WI38 (cell line): ENCODE data around the gene INO80B.
"Not testable (repeated sequence)": the region's sequence is repeated elsewhere in the genome, so short reads cannot be mapped to it uniquely, and the experiment has no call there.

Experiments used
- H3K4me3 ChIP-seq: 2 replicates; pipeline ENCODE4 v1.5.1; 2011; ENCODE audit warnings: low read depth, mild to moderate bottlenecking, control low read depth, low read length
- TF ChIP-seq, protein P1 (sequence below): IDR thresholded peaks from 2 replicates; pipeline ENCODE4 v1.5.1; 2012; ENCODE audit warnings: low read depth, mild to moderate bottlenecking, control low read depth, low read length

Gene INO80B

DNA sequence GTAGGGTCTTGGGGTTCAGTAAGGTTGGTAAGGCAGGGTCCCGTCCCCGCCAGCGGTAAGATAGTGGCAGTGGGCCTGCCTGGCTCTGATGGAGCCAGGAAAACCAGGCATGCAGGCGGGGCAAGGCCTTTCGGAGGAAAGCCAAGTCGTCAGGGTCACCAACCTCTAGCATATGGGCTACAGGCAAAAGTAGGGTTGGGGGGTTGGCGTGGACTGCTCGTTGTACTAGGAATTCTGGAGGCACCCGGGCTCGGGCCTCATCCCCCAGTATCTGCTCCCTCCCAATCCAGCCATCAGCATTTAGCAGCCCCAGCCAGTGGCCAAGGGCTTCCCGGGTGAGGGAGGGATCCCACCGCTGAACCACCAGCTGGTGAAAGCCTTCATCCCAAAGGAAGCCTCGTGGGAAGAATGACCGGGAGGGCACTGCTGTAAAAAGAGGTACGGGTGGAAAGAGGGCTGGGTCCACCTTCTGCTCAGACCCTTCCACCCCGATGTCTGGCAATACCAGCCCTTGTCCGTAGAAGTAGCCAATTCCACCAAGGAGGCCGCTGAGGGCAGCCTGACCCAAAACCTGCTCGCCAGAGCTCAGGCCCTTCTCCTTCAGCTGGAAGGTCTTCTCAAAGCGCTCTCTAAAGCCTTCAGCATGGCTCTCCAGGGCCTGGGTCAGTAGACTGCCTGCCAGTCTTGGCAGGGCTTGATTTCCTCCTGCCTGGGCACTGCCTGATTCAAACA is 7.3 kb downstream of the INO80B start:
- TF ChIP-seq, protein P1, sequence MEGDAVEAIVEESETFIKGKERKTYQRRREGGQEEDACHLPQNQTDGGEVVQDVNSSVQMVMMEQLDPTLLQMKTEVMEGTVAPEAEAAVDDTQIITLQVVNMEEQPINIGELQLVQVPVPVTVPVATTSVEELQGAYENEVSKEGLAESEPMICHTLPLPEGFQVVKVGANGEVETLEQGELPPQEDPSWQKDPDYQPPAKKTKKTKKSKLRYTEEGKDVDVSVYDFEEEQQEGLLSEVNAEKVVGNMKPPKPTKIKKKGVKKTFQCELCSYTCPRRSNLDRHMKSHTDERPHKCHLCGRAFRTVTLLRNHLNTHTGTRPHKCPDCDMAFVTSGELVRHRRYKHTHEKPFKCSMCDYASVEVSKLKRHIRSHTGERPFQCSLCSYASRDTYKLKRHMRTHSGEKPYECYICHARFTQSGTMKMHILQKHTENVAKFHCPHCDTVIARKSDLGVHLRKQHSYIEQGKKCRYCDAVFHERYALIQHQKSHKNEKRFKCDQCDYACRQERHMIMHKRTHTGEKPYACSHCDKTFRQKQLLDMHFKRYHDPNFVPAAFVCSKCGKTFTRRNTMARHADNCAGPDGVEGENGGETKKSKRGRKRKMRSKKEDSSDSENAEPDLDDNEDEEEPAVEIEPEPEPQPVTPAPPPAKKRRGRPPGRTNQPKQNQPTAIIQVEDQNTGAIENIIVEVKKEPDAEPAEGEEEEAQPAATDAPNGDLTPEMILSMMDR, result no peak
- no peak overlapping the region for H3K4me3 ChIP-seq

DNA sequence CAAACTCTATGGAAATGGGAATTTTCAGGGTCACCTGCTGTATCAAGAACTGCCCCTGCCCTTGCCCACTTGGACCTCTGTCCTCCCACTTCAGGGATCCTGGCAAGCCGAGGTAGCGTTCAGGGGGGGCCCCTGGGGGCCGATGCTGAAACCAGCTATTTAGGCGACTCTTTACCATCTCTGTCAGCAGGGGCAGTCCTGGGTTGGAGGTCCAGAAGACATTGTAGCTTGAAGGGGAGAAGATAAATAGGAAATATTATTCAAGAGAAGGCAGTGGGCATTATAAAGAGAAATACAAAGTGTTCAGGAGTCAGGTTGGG is 7.9 kb downstream of the INO80B start:
- no peak overlapping the region for H3K4me3 ChIP-seq
- TF ChIP-seq, protein P1, result no peak

GRCh38 chr2:74464406-74464805 is 9.5 kb downstream of the INO80B start:
- H3K4me3 ChIP-seq, result peak overlapping the region; percentile 88
- TF ChIP-seq, protein P1, result no peak

- not testable (repeated sequence) for H3K4me3 ChIP-seq
Measured at GRCh38 chr2:74470742-74471141, 15.9 kb downstream of the INO80B start.

DNA sequence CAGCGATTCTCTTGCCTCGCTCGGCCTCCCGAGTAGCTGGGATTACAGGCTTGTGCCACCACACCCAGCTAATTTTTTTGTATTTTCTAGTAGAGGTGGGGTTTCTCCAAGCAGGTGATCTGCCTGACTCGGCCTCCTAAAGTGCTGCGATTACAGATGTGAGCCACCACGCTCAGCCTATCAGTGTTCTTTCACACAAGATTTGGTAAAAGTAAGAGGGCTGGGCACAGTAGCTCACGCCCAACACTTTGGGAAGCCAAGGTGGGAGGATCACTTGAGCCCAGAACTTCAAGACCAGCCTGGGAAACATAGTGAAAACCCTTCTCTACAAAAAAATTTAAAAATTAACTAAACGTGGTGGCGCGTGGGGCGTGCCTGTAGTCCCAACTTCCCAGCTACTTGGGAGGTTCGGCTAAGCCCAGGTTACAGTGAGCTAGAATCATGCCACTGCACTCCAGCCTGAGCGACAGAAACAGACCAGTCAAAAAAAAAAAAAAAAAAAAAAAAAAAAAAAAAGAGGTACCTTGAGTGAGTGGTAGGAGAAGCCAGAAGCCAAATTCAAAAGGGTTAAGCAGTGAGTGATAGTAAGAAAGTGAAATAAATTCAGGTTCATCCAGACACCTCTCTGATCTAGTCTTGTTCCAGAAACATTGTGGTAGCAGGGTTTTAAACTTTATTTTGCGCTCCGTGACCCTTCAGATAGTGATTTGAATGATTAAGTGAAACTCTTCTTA is 16.6 kb downstream of the INO80B start:
- TF ChIP-seq, protein P1, result no peak
- H3K4me3 ChIP-seq, result peak overlapping the region; percentile 74

DNA sequence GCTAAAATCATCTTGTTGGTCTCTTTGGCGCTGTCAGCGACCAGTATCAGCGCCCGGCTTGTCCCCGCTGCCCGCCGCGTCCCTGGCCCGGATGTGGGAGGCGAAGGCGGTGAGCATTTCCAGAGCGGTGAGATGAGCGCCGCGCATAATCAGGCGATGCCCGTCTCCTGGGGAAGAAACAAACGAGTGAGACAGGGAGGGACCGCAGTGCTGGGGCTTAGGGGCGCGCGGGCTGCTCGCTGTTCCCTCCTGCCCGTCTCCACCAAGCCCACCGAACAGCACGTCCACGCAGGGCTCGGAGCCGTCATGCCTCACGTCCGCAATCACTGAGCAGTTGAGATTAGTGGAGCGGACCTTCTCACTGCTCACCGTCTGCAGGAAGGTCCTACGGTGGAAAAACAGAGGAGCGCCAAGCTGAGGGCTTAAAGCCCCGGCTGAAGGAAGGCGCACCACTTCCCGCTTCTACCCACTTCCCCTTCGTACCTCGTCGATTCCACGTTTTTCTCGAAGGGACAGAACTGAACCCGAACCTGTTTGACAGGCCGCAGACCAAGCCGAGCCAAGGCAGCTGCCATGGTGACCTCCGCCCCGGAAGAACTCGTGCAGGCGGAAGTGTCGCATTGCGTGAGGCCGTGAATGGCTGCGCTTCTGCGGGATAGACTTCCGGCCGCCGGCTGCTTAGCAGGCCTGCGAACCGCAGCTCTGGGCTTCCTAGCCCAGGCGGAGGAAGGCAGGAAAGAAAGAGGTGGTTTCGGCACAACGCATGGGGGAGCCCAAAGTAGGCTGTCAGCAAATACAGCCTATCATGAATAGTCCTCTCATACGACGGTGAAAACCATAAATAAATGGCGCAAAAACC is 17.4 kb downstream of the INO80B start, which contains the start of gene MRPL53:
Gene MRPL53 (minus strand): TSS at position 595 of the 859 bp plus-strand sequence. CDS start 20 bp downstream, at position 575.
- H3K4me3 ChIP-seq, result peak within 1 kb of the TSS; percentile 74
- TF ChIP-seq, protein P1, result no peak

DNA sequence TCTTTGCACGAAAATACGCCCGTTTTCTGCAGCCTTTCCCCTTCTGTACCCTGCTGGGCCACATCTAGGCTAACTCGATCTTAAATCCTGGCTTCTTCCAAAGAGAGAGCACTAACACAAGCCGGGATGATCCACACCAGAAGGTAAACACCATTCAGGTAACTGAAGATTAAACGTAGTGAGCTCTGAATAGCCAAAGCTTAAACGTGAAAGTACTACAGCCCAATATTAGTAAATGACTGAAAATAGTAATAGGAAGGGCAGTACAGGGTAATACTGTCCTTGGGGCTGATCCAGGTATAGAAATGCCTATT is 18.0 kb downstream of the INO80B start:
- H3K4me3 ChIP-seq, result peak overlapping the region; percentile 74
- TF ChIP-seq, protein P1, result no peak
